NAMALWA (cell line): ENCODE results near the gene DKK3.
"Not testable (repeated sequence)": the region's sequence is repeated elsewhere in the genome, so short reads cannot be mapped to it uniquely, and the experiment has no call there.

Experiments used
- DNase-seq: peaks from one replicate; pipeline ENCODE4 v3.0.0-alpha.2; 2015; ENCODE audit warnings: low spot score

The DKK3 gene

DNA sequence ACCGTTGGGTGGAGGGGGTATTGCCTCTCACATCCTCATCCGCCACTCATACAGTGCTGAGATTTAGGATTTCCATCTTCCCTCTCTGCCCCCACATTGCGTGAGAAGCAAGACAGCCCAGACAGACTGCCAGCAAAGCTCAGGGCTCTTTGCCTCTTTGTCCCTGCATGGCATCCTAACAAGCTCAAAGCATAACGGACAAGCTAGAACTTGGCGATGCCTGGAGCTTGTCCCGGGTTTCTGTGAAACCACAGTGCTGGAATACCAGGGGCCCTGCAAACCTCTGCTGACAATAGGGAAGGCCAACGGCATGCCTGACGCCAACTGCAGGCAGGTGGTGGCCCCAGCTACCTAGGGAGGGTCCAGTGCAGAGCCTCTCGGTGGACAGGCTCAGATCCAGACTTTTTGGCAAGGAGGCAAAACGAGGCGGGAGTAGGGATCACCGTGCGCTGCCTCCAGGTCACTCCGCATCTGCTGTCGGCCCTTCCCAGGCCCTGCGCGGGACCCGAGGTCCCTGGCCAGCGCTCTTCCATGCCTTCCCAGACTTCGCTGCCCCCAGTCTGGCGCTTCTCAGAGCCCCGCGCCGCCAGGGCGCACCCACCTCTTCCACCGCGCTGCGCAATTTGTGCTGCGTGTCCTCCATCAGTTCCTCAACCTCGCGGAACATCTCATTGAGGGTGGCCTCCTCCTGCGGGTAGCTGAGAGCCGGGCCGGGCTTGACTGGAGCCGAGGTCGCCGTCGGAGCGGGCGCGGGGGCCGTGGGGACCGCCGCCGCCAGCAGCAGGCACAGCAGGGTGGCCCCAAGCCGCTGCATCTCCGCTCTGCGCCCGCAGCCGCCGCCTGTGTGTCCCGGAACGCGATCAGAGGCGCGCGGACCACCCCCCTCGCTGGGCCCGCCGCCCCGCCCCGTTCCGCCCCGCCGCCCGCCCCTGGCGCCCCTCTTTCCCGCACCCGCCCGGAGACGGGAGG, at the start of gene DKK3:
DKK3 (minus strand) TSS at position 858 of the 969 bp plus-strand sequence; CDS start at position 814, 44 bp downstream.
- no peak for DNase-seq

DNA sequence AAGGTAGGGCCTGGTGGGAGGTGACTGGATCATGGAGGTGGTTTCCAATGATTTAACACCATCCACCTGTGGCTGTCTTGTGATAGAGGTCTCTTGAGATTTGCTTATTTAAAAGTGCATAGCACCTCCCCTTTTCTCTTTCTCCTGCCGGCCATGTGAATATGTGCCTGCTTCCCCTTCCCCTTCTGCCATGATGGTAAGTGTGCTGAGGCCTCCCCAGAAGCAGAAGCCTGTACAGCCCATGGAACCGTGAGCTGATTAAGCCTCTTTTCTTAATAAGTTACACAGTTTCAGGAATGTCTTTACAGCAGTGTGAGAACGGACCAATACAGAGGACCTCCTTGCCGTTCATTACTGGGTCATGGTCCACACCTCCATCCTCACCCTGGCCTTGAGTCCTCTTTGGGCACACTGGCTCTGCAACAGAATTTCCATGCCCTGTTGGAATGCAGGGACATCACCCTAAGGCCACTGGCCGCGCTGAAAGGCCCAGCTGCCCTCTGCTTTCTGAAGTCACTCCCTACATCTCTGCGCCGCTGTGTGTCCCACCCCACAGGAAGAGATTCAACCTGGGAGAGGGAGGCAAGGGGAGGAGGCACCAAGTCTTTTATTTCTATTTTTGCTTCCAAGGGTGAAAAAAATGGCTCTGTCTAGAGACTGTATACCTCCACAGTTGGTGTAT, 49.0 kb upstream of the DKK3 start:
- no peak for DNase-seq

DNA sequence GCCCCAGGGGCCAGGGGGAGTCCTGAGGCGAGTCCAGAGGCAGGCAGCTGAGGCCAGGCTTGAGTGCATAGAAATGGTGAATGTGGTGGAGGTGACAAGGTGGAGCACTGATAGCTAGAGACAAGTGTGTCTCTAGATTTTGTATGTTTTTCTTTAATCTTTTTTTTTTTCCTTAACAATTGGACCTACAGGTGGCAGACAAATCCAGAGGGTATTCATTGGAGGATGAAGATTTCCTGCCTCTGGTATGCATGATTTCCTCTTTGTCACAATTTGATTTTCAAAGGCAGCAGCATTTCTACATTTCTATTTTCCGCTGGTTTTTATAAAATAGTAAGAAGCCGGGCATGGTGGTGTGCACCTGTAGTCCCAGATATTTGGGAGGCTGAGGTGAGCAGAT, 47.7 kb upstream of the DKK3 start:
- DNase-seq, result no peak

DNA sequence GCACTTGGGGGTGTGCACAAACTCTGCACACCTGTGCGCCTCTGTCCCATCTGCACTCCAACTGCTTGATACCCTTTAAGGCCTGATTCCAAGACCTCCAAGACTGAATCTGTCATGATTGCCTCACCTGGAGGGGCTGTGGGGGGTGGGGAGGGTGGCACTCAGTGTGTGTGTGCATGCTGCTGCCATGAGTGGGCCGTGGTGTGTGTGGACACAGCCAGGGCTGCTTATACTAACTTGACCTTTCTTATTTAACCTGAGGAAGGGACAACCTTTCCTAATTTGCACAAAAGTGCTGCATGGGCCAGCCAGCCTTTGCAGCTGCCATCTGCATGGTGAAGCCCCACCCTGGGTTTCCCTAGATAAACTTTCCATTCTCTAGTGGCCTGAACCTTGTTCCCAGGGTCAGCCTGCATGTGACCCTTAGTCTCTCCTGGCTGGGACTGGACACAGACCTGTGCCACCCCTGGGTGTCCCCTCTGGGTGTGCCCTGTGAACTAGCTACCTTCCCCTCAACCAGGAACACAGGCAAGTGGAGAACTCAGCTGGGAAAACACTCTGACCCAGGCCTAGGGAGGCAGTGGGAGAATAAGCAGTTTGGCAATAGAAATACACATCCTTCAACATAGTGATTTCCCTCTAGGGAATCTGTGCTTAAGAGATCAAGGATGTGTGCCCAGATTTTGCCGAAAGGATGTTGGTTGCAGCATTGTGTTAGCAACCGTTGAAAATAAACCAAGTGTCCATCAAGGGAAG, 45.4 kb upstream of the DKK3 start:
- DNase-seq, result no peak

DNA sequence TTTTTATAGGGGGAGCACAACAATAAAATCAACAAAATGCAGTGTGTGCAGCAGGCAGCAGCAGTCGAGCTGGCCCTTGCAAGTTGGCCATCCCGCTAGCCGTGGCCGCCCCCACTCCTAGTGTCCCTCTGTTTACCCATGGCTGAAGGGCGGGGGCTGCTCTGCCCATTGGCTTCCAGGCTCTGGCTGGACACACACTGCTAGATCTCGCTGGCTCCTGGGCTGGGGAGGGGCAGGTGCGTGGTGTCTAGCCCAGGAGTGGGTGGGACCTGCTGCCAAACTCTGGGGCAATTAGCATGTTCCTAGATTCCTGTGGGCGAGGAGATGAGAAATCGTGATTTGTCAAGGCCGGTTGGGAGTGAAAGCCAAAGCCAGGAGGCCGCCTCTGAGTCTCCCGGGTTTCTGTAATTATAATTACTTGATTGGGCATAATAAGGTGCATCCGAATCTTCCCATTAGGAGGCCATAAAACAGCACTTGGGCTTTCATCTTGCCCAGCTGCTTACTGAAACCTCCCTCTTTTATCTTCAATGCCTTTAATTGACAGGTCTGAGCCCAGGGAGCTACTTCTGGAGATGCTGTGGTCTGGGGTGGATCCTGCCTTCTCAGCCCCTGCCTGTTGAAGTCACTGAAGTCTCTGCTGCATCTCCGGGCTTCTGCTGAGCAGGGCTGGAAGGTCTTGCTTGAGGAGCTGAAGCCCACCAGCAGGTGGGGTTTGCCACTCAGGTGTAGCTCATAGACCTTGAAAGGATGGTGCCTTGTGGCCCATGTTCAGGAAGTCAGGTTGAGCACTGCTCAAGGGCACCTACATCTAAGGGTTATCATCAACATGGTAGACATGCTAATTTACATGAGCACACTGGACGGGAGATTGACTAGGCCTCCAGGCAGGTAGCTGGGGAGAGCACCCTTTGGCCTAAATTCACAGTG, 44.5 kb upstream of the DKK3 start:
- no peak for DNase-seq

DNA sequence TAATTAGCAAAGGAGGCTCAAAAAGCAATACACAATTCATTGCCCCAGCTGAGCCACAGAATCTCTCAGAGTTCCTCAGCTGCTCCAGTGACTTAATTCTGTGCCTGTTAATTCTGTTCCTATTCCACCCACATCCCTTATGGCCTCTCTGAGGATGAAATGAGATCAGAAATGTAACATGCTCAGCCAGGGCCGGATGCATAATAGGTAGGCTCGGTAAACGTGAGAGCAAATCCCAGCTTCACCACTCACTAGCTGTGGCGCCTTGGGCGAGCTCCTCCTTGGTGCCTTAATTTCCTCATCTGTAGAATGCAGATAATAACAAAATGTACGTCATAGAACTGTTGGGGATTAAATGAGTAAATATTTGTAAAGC, 42.8 kb upstream of the DKK3 start:
- DNase-seq, result no peak

DNA sequence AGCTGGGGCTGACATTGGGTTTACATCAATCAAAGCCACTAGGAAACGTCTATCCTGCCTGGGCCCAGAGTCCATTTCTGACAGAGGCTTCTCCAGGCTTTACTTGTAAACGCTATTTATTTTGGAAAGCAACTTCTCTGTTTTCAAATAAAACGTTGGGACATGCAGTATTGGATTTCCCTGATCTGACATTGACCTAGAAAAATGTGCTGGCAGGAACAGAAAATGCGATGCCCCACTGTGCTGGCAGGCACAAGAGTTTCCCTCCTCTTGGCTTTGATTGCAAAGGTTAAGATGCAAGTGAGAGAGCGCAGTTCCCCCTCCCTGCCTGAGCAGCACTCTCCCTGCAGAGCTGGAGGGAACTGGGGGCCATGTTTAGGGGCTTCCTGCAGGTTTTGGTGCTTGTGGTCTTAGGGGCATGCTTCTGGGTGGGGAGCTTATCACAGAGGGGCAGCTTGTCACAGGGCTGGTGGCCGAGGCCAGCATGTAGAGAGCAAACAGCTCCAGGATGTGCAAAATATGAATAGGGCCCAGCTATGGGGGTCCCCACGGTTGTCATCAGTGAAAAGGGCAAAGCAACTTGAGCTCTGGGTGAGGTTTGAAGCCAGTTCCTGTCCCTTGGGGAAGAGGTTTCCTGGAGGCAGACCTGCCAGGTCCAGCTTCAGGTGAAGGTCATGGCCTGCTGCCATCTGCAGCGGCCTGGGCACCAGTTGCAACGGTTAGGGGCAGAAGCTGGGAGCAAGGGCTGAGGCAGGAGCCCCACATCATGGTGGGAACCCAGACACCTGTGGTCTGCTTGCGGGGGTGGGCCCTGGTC, 42.3 kb upstream of the DKK3 start:
- DNase-seq, result no peak

DNA sequence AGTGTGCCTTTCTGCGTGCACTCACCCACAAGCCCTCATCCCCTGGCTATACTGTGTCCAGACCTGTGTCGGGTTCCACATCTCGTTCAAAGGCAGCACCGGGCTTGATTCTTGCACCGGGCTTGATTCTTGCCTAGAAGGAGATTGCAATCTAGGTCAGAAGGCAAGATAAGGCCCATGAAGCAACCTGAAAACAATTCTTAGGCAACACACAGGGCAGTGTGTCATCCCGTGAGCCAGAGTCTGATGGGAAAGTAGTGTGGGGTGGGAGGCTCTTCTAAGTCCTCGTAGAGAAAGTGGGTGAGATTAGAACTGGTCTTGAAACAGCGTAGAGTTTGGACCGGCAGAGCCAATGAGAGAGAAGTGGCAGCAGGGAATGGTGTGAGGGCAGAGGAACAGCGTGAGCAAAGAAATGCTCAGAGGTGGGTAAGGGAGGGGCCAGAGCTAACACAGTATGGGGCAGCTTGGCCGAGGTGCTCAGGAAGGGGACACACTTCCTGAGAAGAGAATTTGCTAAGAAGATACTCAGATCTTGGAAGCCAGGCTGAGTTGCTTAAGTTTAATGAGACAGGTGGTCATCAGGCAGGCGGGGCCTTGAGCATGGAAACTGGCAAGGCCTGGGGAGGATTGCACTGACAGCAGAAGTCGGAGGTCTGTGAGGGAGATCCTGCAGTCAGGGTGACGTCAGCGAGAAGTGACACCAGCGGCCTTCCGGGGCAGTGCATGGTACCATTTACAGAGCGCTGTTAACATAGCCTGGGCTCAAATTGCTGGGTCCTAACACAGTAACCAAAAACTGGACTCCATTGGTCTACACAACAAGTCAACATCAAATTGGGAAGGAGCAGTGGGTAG, 40.7 kb upstream of the DKK3 start:
- no peak for DNase-seq

DNA sequence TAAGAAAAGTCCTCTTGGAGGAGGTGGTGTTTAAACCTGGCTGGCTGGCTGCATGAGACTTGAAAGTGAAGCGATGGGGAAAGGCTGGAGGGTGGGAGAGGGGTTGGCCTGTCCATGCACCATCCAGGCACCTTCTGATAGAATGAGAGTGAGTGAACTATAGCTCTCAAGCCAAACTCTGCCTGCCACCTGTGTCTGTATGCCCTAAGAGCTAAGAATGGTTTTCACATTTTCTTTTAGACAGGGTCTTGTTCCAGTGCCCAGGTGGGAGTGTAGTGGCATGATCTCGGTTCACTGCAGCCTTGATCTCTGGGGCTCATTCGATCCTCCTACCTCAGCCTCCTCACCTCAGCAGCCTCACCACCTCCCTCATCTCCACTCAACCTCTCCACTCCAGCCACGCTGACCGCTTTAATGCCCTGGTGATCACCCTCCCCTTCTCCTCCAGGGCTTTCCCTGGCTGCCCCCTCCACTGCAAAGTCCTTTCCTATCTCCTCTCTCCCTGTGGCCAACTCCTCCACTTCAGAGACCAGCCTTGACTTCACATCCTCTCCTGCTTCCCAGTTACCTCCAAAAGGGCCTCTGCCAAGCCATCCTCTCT, 38.3 kb upstream of the DKK3 start:
- no peak for DNase-seq

DNA sequence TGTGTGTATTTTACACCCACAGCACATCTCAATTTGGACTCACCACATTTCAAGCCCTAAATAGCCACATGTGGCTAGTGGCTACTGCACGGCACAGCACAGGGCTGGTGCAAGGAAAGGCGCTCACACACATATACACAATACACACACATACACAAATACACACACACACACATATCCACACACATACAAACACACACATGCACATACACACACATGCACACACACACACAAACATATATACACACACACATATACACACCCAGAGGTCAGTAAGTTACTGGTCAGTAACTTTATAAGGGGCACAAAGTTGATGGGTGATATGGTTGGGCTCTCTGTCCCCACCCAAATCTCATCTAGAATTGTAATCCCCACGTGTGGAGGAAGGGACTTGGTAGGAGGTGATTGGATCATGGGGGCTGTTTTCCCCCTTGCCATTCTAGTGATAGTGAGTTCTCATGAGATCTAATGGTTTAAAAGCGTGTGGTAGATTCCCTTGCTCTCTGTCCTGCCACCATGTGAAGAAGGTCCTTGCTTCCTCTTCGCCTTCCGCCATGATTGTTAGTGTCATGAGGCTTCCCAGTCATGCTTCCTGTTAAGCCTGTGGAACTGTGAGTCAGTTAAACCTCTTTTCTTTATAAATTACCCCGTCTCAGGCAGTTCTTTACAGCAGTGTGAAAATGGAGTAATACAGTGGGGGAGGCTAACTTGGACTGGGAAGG, 37.6 kb upstream of the DKK3 start:
- no peak for DNase-seq

DNA sequence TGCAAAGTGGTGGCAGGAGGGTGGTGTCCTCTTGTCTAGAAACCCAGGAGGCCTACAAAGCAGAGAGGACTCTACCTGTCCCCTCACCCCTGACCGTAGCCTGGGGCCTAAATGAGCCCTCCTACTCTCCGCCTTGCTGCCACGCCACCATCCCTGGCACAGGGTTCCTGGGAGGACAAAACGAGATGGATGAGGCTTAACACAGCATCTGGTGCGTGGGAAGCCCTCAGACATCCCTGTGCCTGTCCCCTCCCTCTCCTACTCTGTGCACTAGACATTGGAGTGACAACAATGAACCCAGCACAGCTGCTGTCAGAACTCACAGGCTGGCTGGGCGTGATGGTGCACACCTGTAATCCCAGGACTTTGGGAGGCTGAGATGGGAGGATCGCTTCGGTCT, 36.4 kb upstream of the DKK3 start:
- no peak for DNase-seq

DNA sequence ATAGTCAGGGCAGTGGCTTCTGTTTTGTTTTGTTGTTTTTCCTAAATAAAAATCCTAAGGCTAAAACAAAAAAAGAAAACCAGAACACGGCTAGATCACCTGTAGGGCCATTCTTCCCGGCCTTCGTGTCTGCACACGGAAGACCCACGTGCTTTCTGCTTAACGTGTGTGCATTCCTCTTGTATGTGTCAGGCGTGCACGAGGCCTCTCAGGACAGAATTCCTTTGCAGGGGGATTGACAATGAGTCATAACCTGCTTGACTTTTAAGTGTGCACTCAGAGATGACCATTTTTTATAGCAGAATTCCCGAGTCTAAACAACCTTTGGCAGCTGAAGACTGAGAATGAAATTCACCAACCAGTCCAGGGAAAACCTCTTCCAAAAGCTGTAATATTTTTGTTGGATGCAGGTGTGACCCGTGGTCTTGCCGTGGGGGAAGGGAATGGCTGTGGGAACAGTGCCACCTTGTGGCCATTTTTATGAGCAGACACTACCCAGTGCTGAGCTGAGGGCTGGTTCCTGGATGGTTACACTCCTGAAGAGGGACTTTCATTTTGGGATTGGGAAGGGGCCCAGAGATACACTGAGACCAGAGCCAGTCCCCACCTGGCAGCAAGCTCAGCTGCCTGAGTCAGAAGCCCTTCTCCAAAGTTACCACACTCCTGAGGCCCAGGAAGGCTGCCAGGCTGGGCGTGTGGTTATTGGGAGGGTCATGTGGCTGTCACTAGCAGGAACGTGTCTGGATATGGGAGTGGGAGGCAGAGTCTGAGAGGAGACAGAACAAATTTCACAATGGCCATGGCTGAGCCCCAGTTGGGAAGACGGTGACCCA, 35.7 kb upstream of the DKK3 start:
- peak; percentile 73 for DNase-seq

DNA sequence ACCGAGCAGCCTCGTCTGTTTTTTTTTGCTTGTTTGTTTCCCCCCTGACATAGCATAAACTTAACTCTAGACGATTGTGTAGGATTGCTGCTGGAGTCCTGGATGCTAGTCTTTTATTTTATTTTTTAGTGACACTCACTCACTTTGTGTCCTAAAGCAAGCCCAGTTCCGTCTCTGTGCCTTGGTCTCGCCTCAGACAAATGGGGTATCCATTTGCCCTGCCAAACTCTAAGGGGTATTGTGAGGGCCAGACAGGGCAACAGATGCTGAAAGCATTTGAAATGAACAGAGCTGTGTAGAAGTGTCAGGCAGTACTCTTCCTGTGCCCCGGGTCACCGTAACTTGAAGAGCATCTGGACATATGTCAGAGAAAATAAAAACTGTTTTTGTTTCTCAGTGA, 34.8 kb upstream of the DKK3 start:
- no peak for DNase-seq

DNA sequence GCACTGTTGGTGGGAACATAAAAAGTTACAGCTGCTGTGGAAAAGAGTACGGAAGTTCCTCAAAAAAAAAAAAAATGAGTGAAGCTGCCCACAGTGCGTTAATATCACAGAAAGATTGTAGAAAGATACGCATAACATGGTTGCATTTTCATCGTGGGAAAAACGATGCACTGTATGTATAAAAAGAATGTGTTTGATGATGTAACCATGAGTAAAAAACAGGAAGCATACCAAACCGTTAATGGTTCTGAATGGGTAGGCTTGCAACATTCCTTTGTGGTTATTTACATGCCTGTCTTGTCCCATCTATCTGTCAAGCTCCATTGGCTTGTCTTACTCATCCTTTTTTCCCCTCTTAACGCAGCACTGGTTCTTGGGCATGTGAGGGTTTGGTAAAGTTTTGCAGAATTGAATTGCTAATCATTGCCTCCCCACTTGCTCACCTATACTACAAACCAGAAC, 33.8 kb upstream of the DKK3 start:
- DNase-seq, result peak; percentile 16

DNA sequence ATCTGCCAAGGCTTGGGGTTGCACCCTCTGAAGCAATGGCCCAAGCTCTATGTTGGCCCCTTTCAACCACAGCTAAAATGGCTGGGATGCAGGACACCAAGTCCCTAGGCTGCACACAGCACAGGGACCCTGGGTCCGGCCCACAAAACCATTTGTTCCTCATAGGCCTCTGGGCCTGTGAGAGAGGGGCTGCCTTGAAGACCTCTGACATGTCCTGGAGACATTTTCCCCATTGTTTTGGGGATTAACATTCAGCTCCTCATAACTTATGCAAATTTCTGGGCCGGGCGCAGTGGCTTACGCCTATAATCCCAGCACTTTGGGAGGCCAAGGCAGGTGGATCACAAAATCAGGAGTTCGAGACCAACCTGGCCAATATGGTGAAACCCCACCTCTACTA, 32.3 kb upstream of the DKK3 start:
- DNase-seq, result not testable (repeated sequence)

DNA sequence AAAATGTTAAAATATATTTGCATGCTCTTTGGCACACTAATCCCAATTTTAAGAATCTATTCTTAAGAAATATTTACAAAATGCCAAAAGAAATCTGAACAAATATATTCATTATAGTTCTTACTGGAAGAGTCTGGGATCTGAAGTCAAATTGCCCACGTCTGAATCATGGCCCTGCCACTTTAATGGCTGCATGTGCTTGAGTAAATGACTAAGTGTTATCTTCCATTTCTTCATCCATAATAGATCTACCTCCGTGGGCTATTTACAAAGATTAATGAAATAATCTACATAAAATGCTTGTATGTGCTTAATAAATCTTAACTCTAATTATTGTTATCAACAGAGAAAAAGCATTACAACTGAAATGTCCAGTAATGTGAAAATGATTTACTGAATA, 24.5 kb upstream of the DKK3 start:
- DNase-seq, result no peak

DNA sequence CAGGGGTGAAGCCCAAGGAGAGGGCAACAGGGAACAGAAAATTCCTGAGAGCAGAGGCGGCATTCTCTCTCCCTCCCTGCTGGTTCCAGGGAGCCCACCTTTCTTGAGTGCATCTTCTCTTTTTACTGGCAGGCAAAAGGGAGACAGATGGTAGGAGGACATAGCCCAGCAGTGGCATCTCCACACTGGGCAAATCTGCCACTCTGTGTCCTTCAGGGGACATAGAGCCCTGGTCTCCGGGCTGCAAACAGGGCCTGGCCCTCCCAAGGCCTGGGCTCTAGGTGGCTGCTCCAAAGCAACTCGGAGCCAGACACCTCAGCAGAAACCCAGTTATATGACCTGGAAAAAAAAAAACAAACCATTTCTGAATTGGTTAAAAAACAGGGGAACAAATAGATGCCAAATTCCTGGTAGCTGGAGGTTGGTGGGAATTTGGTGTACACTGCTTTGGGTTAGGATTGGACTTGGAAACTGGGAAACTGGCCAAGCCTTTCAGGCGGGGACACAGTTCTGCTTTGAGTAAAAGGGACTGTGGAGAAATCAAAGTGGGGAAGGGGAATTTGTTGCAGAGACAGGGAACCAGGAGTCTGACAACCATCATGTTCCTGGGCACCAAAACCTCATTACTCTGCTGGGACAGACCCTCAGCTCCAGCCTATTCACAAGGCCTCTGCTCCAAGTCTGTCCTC, 23.6 kb upstream of the DKK3 start:
- DNase-seq, result no peak
